Osteocyte (in vitro differentiated cells): ENCODE results near the gene MAP4K2. TPM values are rescaled to one million over a fixed set of nuclear protein-coding genes. Genes with fewer than 3 reads are reported as not detected.

Experiments used
- DNase-seq: peaks from one replicate; pipeline ENCODE4 v3.0.0; 2021; ENCODE audit warnings: mixed read lengths; ENCODE audit not compliant: unreplicated experiment; ENCODE audit errors: extremely low spot score
- H3K27ac Mint-ChIP-seq: one replicate; pipeline ENCODE4 v1.8.0; 2021; ENCODE audit warnings: mild to moderate bottlenecking, mixed read lengths; ENCODE audit not compliant: unreplicated experiment
- H3K27me3 Mint-ChIP-seq: one replicate; pipeline ENCODE4 v1.8.0; 2021; ENCODE audit warnings: mixed read lengths; ENCODE audit not compliant: unreplicated experiment
- H3K36me3 Mint-ChIP-seq: one replicate; pipeline ENCODE4 v1.8.0; 2021; ENCODE audit warnings: mixed read lengths; ENCODE audit not compliant: unreplicated experiment
- H3K4me1 Mint-ChIP-seq: one replicate; pipeline ENCODE4 v1.8.0; 2021; ENCODE audit warnings: mixed read lengths; ENCODE audit not compliant: unreplicated experiment
- H3K4me3 Mint-ChIP-seq: one replicate; pipeline ENCODE4 v1.8.0; 2021; ENCODE audit warnings: mild to moderate bottlenecking, moderate library complexity, mixed read lengths; ENCODE audit not compliant: unreplicated experiment
- H3K9me3 Mint-ChIP-seq: one replicate; pipeline ENCODE4 v1.8.0; 2021; ENCODE audit warnings: mixed read lengths; ENCODE audit not compliant: unreplicated experiment
- CTCF ChIP-seq: fragments of 200-600 bp; sonication (generic); IDR thresholded peaks from 2 replicates; pipeline ENCODE4 v1.5.0; 2021; ENCODE audit warnings: antibody characterized with exemption, mild to moderate bottlenecking, moderate library complexity
- total RNA-seq: library from RNA; stranded (reverse); gene quantifications from 2 replicates; pipeline ENCODE4 v1.2.1, GENCODE V29; 2021

The MAP4K2 gene
- total RNA-seq, 1 donor from 2014 or later, result 16.0 TPM

- peak; percentile 65 for TF ChIP-seq CTCF
- DNase-seq, result no peak
- no peaks in the 10 kb centered on the region for H3K36me3 Mint-ChIP-seq
- no peaks in the 10 kb centered on the region for H3K27me3 Mint-ChIP-seq
- peaks cover 36% of the 10 kb centered on the region for H3K4me1 Mint-ChIP-seq
- no peaks in the 10 kb centered on the region for H3K9me3 Mint-ChIP-seq
- peak within 1 kb of the TSS; percentile 75 for H3K4me3 Mint-ChIP-seq
- H3K27ac Mint-ChIP-seq, result peak within 1 kb of the TSS; percentile 74
Measured at GRCh38 chr11:64743591-64744543, 59.1 kb downstream of the MAP4K2 start, which contains the start of gene RASGRP2. TSS of gene RASGRP2 (minus strand) at chr11:64744142. CDS start at chr11:64742866, 1,276 bp downstream.

DNA sequence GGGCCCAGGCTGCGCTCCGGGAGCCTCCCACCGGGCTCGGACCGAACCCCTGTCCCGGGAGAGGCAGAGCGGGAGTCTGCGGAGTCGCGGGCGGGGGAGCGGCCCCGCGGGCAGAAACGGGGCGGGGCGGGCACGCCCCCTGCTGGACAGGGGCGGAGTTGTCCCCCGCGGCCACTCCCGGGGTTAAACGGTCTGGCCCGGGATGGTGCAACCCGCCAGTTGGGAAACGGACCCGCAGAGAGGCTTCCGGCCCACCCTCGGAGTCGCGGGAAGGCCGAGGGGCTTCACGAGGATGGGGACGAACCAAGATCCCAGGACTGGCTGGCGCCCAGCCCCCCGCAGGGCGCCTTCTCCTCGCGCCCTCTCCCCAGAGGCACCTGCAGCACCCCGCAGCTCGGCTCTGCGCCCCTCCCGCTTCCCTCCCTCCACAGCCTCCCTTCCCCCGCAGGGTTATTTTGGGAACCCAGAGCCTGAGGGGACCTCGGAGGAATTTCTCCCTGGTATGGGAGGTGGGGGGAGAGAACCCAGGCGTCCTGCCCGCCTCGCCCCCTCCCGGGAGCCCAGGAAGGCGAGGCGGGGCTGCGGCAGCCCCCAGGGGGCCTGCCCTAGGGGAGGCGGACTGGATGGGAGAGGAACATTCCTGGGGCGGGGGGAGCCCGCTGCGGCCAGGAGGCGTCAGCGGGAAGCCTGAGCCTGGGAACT lies 60.0 kb downstream of the MAP4K2 start:
- peak; percentile 89 for TF ChIP-seq CTCF
- H3K27ac Mint-ChIP-seq, result no peak overlapping the region
- DNase-seq, result peak; percentile 92
- no peaks in the 10 kb centered on the region for H3K27me3 Mint-ChIP-seq
- no peaks in the 10 kb centered on the region for H3K9me3 Mint-ChIP-seq
- no peaks in the 10 kb centered on the region for H3K36me3 Mint-ChIP-seq
- H3K4me3 Mint-ChIP-seq, result no peak overlapping the region
- peaks cover 28% of the 10 kb centered on the region for H3K4me1 Mint-ChIP-seq

DNA sequence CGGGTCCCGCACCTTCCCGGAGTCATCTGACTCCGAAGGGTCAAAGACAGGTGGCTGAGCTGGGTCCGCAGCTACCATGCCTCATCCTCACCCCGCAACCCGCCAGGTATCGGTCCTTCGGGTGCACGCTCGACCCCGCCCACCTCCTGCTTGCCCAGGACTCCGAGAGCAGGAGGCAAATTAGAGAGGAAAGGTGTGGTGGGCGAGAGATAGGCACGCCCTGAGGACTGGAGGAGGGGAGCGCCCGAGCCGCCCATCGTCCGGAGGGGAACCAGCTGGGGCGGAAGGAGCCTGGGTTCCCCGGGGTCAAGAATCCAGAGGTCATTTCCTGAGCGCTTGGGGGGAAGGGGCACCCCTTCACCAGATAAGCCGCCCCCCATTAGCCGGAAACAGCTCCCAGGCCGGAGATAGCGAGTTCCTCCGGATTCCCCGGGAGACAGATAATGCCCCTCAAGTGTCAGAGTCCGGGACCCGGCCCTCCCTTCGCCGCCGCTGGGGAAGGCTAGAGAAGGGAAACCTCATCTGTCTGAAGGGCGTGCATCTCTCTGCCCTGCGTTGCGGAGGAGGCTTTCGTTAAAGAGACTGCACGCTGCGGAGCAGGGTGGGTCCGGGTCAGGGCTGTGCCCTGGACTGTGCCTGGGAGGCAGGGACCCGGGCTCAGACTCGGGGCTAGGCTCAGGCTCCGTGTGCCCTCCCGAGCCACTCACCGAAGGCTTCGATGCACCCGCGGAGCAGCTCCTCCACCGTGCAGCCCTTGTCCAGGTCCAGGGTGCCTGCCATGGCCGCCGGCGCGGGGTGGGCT lies 60.7 kb downstream of the MAP4K2 start:
- H3K4me1 Mint-ChIP-seq, result peaks cover 22% of the 10 kb centered on the region
- peak overlapping the region; percentile 53 for H3K4me3 Mint-ChIP-seq
- H3K27me3 Mint-ChIP-seq, result no peaks in the 10 kb centered on the region

DNA sequence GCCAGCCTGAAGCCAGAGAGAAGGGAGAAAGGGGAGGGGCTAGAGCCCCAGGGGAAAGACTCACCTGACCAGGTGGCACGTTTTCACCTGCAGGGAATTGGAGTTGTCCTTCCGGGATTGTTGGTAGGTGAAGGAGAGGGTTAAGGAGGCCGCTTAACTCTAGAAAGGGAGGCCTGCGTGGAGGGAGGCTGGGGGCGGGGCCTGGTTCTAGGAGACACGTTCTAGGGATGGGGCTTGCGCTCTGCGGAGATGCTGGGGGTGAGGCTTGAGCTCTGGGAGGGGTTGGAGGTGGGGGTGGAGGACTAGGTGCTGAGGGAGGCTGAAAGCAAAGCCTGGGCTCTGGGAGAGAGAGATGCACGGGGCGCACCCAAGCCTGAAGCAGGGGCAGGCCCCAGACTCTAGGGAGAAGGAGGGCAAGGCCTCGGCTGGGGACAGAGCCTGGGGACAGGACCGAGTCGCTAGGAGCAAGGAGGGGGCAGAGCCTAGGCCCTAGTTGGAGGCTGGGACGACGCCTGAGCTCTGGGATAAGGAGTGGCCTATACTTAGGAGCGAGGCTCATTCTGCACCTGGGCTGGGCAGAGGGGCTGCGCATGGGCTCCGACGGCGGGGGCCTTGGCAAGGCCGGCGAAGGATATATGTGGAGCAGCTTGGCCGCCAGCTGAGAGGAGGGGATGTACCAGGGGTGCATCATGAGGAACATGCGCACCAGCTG lies 61.5 kb downstream of the MAP4K2 start:
- Mint-ChIP-seq H3K27me3 (no peaks in the 10 kb centered on the region), H3K27ac (no peak overlapping the region), H3K36me3 (no peaks in the 10 kb centered on the region), H3K4me3 (peak overlapping the region; percentile 53), H3K9me3 (no peaks in the 10 kb centered on the region), H3K4me1 (peaks cover 21% of the 10 kb centered on the region)
- no peak for TF ChIP-seq CTCF
- no peak for DNase-seq

More for the DNA sequence above, 60.7 kb downstream of the MAP4K2 start:
- Mint-ChIP-seq H3K9me3 (no peaks in the 10 kb centered on the region), H3K27ac (no peak overlapping the region), H3K36me3 (no peaks in the 10 kb centered on the region)
- no peak for DNase-seq
- no peak for TF ChIP-seq CTCF
